ENCODE results near the gene HAUS1.
"Not testable (repeated sequence)": the region's sequence is repeated elsewhere in the genome, so short reads cannot be mapped to it uniquely, and the experiment has no call there.

Gene HAUS1

GRCh38 chr18:46095532-46095931, 8.7 kb upstream of the HAUS1 start:
- no peak for FAIRE-seq

- no peak for FAIRE-seq
These were observed 7.4 kb upstream of the HAUS1 start for GRCh38 chr18:46096651-46097300.

GRCh38 chr18:46097431-46097800, 6.8 kb upstream of the HAUS1 start:
- no peak for FAIRE-seq

- no peak for FAIRE-seq
These were observed 6.2 kb upstream of the HAUS1 start, which contains the start of gene ATP5F1A for GRCh38 chr18:46097801-46098615. TSS of gene ATP5F1A (minus strand) at chr18:46098296. CDS start at chr18:46098231, 65 bp downstream.

GRCh38 chr18:46098616-46098933, 5.6 kb upstream of the HAUS1 start:
- no peak for FAIRE-seq

- no peak for FAIRE-seq
These were observed 4.7 kb upstream of the HAUS1 start for GRCh38 chr18:46099463-46099862.

- FAIRE-seq: no peak
These were observed 5.2 kb downstream of the HAUS1 start for GRCh38 chr18:46109386-46109785.

- FAIRE-seq: no peak
These were observed 6.2 kb downstream of the HAUS1 start for GRCh38 chr18:46110406-46110805.

- FAIRE-seq: no peak
These were observed 9.6 kb downstream of the HAUS1 start for GRCh38 chr18:46113751-46114150.

GRCh38 chr18:46126625-46127024, 22.4 kb downstream of the HAUS1 start:
- FAIRE-seq: not testable (repeated sequence)

GRCh38 chr18:46130061-46130460, 25.9 kb downstream of the HAUS1 start:
- no peak for FAIRE-seq

GRCh38 chr18:46130549-46130948, 26.4 kb downstream of the HAUS1 start:
- not testable (repeated sequence) for FAIRE-seq

- FAIRE-seq: peak; percentile 97
These were observed 29.3 kb downstream of the HAUS1 start for GRCh38 chr18:46133534-46133933.

- FAIRE-seq: no peak
These were observed 30.9 kb downstream of the HAUS1 start for GRCh38 chr18:46134920-46135675.

GRCh38 chr18:46140173-46140572, 36.0 kb downstream of the HAUS1 start:
- FAIRE-seq: no peak

GRCh38 chr18:46141199-46141598, 37.0 kb downstream of the HAUS1 start:
- FAIRE-seq: no peak

GRCh38 chr18:46148810-46149209, 44.6 kb downstream of the HAUS1 start:
- peak; percentile 65 for FAIRE-seq

GRCh38 chr18:46152436-46152807, 48.2 kb downstream of the HAUS1 start:
- no peak for FAIRE-seq

- FAIRE-seq: no peak
These were observed 48.8 kb downstream of the HAUS1 start for GRCh38 chr18:46152808-46153617.

GRCh38 chr18:46155641-46156051, 51.5 kb downstream of the HAUS1 start:
- FAIRE-seq: no peak

- FAIRE-seq: no peak
These were observed 52.0 kb downstream of the HAUS1 start for GRCh38 chr18:46156124-46156745.

- no peak for FAIRE-seq
These were observed 52.7 kb downstream of the HAUS1 start for GRCh38 chr18:46156843-46157242.
